HepG2 (cell line): ENCODE results near the gene MGAT5.

ENCODE experiments used
- CHD2 ChIP-seq: IDR thresholded peaks from 2 replicates; pipeline ENCODE4 v1.6.1; 2011; ENCODE audit warnings: low read depth, low read length, improper control_type of control experiment
- GABPA ChIP-seq, 2 experiments: IDR thresholded peaks; 2 replicates each; pipeline ENCODE4 v1.6.1; 2011 to 2016; ENCODE audit warnings: low read depth in 2 of 2, low read length in 1 of 2, missing biosample characterization in 1 of 2, missing genetic modification characterization in 1 of 2
- POLR2A ChIP-seq, 2 experiments: IDR thresholded peaks; 2 replicates each; pipeline ENCODE4 v1.6.1; 2011; ENCODE audit warnings: low read depth in 2 of 2, low read length in 2 of 2, mild to moderate bottlenecking in 1 of 2, moderate library complexity in 1 of 2; ENCODE audit not compliant: insufficient read depth in 1 of 2
- RAD21 ChIP-seq: fragments of 450-650 bp; formaldehyde crosslinking; IDR thresholded peaks from 2 replicates; pipeline ENCODE4 v1.5.0; 2020; ENCODE audit warnings: mild to moderate bottlenecking
- SMAD3 ChIP-seq: sonication (generic); formaldehyde crosslinking; IDR thresholded peaks from 2 replicates; pipeline ENCODE4 v1.4.0; 2020; ENCODE audit warnings: missing genetic modification reagents
- SNRNP70 ChIP-seq: fragments of 200-400 bp; formaldehyde crosslinking; IDR thresholded peaks from 2 replicates; pipeline ENCODE4 v1.6.1; 2017; ENCODE audit warnings: mild to moderate bottlenecking, low read depth, low read length, moderate library complexity
- TCF7L2 ChIP-seq: IDR thresholded peaks from 2 replicates; pipeline ENCODE4 v1.6.1; 2011; ENCODE audit warnings: mild to moderate bottlenecking, low read depth, low read length, moderate library complexity
- ZMYM4 ChIP-seq: sonication (generic); formaldehyde crosslinking; IDR thresholded peaks from 2 replicates; pipeline ENCODE4 v1.8.1; 2023; ENCODE audit warnings: mild to moderate bottlenecking, missing genetic modification reagents
- ZNF850 ChIP-seq: sonication (generic); formaldehyde crosslinking; conservative IDR thresholded peaks from 2 replicates; pipeline ENCODE4 v1.9.0; 2021; ENCODE audit warnings: mild to moderate bottlenecking, missing genetic modification reagents
- TF ChIP-seq, protein P1 (sequence below): sonication (generic); formaldehyde crosslinking; conservative IDR thresholded peaks from 2 replicates; pipeline ENCODE4 v1.8.0; 2022; ENCODE audit warnings: missing genetic modification reagents
- TF ChIP-seq, protein P2 (sequence below), 2 experiments: IDR thresholded peaks; 2 replicates each; pipeline ENCODE4 v1.6.1; 2011 to 2012; ENCODE audit warnings: low read length in 2 of 2, borderline replicate concordance in 1 of 2, low read depth in 1 of 2, mild to moderate bottlenecking in 1 of 2, moderate library complexity in 1 of 2
- TF ChIP-seq, protein P3 (sequence below): sonication (generic); formaldehyde crosslinking; conservative IDR thresholded peaks from 2 replicates; pipeline ENCODE4 v1.8.0; 2022; ENCODE audit warnings: low read depth, missing genetic modification reagents

DNA sequence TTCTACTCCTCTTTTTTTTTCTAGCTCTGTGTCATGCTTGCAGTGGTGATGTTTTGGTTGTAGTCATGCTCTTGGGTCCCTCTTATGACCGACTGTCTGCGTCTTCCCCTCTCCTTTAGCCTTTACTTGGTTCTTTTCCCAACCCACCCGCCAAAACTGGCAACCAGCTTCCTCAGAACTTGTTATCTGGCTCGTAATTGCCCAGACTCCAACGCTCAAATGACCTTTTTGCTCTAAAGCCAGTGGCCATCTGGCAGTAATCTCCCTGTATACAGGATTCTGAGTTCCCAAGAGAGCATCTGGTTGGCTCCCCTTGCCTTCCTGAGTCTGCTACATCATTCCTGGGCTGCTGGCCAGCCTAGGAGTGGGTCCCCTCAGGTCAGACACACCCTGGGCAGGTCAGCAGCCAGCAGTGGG is 147.2 kb downstream of the MGAT5 start:
- TF ChIP-seq ZNF850 (CRISPR knock-in tag) (no peak), ZMYM4 (CRISPR knock-in tag) (no peak), POLR2A (IDR thresholded peaks at IDR 0.05; ENCODE audit: insufficient read depth in 1 of 2, low read depth in 2 of 2, low read length in 2 of 2) (no peak), RAD21 (no peak), CHD2 (no peak), TCF7L2 (no peak), SMAD3 (CRISPR knock-in tag) (no peak), SNRNP70 (no peak), GABPA (IDR thresholded peaks at IDR 0.05; ENCODE audit: low read depth, low read length) (no peak), GABPA (CRISPR knock-in tag; IDR thresholded peaks at IDR 0.05; ENCODE audit: low read depth) (no peak)
- TF ChIP-seq, protein P1, sequence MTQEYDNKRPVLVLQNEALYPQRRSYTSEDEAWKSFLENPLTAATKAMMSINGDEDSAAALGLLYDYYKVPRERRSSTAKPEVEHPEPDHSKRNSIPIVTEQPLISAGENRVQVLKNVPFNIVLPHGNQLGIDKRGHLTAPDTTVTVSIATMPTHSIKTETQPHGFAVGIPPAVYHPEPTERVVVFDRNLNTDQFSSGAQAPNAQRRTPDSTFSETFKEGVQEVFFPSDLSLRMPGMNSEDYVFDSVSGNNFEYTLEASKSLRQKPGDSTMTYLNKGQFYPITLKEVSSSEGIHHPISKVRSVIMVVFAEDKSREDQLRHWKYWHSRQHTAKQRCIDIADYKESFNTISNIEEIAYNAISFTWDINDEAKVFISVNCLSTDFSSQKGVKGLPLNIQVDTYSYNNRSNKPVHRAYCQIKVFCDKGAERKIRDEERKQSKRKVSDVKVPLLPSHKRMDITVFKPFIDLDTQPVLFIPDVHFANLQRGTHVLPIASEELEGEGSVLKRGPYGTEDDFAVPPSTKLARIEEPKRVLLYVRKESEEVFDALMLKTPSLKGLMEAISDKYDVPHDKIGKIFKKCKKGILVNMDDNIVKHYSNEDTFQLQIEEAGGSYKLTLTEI (CRISPR knock-in tag): no peak
- TF ChIP-seq, protein P2, sequence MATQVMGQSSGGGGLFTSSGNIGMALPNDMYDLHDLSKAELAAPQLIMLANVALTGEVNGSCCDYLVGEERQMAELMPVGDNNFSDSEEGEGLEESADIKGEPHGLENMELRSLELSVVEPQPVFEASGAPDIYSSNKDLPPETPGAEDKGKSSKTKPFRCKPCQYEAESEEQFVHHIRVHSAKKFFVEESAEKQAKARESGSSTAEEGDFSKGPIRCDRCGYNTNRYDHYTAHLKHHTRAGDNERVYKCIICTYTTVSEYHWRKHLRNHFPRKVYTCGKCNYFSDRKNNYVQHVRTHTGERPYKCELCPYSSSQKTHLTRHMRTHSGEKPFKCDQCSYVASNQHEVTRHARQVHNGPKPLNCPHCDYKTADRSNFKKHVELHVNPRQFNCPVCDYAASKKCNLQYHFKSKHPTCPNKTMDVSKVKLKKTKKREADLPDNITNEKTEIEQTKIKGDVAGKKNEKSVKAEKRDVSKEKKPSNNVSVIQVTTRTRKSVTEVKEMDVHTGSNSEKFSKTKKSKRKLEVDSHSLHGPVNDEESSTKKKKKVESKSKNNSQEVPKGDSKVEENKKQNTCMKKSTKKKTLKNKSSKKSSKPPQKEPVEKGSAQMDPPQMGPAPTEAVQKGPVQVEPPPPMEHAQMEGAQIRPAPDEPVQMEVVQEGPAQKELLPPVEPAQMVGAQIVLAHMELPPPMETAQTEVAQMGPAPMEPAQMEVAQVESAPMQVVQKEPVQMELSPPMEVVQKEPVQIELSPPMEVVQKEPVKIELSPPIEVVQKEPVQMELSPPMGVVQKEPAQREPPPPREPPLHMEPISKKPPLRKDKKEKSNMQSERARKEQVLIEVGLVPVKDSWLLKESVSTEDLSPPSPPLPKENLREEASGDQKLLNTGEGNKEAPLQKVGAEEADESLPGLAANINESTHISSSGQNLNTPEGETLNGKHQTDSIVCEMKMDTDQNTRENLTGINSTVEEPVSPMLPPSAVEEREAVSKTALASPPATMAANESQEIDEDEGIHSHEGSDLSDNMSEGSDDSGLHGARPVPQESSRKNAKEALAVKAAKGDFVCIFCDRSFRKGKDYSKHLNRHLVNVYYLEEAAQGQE (IDR thresholded peaks at IDR 0.05; ENCODE audit: borderline replicate concordance in 1 of 2, low read depth in 1 of 2, low read length in 2 of 2): no peak
- TF ChIP-seq, protein P3, sequence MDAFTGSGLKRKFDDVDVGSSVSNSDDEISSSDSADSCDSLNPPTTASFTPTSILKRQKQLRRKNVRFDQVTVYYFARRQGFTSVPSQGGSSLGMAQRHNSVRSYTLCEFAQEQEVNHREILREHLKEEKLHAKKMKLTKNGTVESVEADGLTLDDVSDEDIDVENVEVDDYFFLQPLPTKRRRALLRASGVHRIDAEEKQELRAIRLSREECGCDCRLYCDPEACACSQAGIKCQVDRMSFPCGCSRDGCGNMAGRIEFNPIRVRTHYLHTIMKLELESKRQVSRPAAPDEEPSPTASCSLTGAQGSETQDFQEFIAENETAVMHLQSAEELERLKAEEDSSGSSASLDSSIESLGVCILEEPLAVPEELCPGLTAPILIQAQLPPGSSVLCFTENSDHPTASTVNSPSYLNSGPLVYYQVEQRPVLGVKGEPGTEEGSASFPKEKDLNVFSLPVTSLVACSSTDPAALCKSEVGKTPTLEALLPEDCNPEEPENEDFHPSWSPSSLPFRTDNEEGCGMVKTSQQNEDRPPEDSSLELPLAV (CRISPR knock-in tag): no peak
